ENCODE data around the gene SMCP.

Gene SMCP

DNA sequence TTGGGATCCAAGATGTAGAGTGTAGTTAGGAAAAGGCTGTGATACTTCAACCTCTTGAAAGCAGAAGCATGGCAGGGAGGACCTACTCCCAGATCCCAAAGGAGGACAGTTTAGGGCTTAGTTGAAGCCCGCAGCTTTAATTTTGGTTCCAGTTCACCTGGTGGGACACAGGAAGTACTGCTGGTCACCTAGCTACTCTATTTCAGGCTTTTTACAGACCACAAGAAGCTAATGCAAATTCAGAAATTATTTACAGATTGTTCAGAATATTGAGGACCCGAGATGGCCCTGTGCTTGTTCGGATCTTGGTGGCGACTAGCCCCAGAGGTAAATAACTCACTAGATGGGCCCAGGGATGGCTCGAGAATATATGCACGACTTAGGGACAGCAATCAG is 6.4 kb upstream of the SMCP start:
- no peak overlapping the region for H3K4me3 ChIP-seq (ENCODE audit: low read depth, low read length)
- TF ChIP-seq, protein P1, sequence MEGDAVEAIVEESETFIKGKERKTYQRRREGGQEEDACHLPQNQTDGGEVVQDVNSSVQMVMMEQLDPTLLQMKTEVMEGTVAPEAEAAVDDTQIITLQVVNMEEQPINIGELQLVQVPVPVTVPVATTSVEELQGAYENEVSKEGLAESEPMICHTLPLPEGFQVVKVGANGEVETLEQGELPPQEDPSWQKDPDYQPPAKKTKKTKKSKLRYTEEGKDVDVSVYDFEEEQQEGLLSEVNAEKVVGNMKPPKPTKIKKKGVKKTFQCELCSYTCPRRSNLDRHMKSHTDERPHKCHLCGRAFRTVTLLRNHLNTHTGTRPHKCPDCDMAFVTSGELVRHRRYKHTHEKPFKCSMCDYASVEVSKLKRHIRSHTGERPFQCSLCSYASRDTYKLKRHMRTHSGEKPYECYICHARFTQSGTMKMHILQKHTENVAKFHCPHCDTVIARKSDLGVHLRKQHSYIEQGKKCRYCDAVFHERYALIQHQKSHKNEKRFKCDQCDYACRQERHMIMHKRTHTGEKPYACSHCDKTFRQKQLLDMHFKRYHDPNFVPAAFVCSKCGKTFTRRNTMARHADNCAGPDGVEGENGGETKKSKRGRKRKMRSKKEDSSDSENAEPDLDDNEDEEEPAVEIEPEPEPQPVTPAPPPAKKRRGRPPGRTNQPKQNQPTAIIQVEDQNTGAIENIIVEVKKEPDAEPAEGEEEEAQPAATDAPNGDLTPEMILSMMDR (IDR thresholded peaks at IDR 0.05; ENCODE audit: low read depth, low read length): no peak
- in situ Hi-C loops (cut with HindIII; ENCODE audit: low sequenced_read_pairs): no loop called here
- no peak for DNase-seq (ENCODE audit: low read depth, low spot score)

DNA sequence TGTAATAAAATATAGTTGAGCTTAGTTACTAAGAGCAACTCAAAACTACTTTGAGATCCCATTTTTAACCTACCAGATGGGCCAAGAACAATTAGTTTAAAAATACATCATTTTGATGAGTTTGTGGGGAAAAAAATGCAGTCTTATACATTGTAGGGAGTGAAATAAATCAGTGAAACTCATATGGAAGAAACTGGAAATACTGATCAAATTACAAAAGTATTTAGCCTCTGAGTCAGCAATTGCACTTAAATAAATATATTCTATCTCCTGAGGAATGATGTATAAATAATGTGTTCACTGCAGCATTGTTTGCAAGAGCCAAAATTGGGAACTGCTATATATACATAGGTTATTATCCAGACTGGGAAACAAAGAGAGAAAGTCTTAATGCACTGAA is 4.6 kb upstream of the SMCP start:
- in situ Hi-C loops (cut with HindIII; ENCODE audit: low sequenced_read_pairs): no loop called here
- TF ChIP-seq, protein P1 (IDR thresholded peaks at IDR 0.05; ENCODE audit: low read depth, low read length): no peak
- peak; percentile 46 for DNase-seq (ENCODE audit: low read depth, low spot score)
- no peak overlapping the region for H3K4me3 ChIP-seq (ENCODE audit: low read depth, low read length)

DNA sequence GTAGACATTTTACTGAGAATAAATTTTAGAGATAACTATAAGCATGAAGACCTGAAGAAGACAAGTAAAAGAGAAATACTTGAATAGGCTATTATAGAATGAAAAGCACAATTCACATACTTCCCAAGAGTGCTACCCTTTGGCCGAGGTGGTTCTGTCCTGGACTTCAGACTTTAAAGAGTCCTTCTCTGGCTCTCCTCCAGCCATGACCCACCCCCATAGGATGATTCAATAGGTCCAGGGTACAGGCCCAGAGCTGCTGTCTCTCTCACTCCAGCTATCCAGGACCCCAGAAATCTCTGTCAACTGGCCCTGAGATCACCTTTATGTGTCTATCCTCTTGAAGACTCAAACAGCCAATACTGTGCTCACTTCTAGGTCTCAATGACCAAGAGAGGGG is 1.3 kb upstream of the SMCP start:
- in situ Hi-C loops (cut with HindIII; ENCODE audit: low sequenced_read_pairs): no loop called here
- no peak for DNase-seq (ENCODE audit: low read depth, low spot score)
- TF ChIP-seq, protein P1 (IDR thresholded peaks at IDR 0.05; ENCODE audit: low read depth, low read length): no peak
- no peak overlapping the region for H3K4me3 ChIP-seq (ENCODE audit: low read depth, low read length)

DNA sequence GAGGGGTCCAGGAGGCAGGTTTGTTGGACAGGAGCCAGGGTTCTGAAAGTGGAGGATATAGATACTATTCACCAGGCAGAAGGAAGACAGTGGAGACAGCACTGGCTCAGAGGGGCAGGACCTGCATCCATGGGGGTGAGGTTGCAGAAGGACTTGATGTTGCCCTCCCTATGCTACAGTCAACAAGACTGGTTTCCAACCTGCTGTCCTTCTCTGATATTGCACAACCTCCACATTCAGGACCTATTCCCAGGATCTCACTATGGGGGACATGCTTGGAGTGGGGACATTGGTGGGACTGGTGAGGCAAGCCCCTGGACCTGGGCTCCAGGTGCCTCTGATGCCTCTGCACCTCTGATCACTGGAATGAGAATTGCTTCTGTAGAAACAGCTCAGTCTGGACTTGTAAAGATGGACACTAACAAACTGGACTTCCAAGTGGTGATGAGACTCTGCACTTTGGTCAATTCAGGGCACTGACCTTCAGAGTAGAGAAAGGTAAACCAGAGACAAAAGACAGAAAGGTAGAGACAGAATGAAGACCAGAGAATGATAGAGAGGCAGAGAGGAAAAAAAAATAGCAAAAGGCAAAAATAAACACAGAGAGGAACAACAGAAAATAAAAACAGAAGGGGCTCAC is 1.6 kb downstream of the SMCP start:
- no peak overlapping the region for H3K4me3 ChIP-seq (ENCODE audit: low read depth, low read length)
- in situ Hi-C loops (cut with HindIII; ENCODE audit: low sequenced_read_pairs): no loop called here
- DNase-seq (ENCODE audit: low read depth, low spot score): no peak
- TF ChIP-seq, protein P1 (IDR thresholded peaks at IDR 0.05; ENCODE audit: low read depth, low read length): no peak

DNA sequence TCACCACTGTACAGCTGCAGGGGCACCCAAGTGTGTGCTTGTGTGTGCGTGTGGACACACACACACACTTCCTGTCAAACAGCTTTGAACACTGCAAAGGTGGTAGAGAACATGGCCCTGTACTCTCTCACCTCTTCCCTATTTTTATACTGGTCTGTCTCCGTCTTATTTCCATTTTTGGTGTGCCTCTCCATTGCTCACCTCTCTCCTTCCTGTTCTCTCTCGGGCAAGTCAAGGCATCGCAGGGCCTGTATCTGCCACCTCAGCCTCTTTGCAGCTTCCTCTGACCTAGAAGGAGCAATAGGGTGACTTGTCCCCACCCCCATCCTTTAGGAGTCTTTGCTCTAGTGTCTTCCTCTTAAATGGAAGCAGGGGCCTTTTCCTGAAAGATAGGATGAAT is 2.2 kb downstream of the SMCP start:
- no peak for DNase-seq (ENCODE audit: low read depth, low spot score)
- TF ChIP-seq, protein P1 (IDR thresholded peaks at IDR 0.05; ENCODE audit: low read depth, low read length): no peak
- H3K4me3 ChIP-seq (ENCODE audit: low read depth, low read length): no peak overlapping the region
- in situ Hi-C loops (cut with HindIII; ENCODE audit: low sequenced_read_pairs): no loop called here

DNA sequence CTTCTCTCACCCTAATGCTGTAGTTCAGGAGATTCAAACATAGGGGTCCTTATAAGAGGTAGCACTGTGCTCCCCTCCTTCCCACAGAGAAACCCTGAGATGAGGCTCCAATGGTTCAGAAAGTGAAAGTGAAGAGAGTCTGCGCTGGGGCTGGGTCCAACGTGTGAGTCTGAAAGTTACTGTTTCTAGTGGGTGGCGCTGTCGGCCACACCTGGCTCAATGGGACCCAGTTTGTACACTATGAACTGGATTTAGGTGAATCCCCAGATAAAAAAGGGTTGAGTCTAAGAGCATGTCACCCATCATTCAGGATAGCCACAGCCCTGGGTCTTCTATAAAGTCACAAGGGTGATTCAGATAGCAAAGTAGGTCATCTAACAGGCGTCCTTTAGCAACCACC is 2.8 kb downstream of the SMCP start:
- TF ChIP-seq, protein P1 (IDR thresholded peaks at IDR 0.05; ENCODE audit: low read depth, low read length): no peak
- in situ Hi-C loops (cut with HindIII; ENCODE audit: low sequenced_read_pairs): no loop called here
- H3K4me3 ChIP-seq (ENCODE audit: low read depth, low read length): no peak overlapping the region
- no peak for DNase-seq (ENCODE audit: low read depth, low spot score)
